Activated CD8-positive, alpha-beta memory T cell treated with anti-CD3 and anti-CD28 coated beads, Interleukin-2, amount 50 U/mL, for 24 hours (primary cell): ENCODE data around the gene MED12L.
A peak's percentile ranks its signal among the peaks of the same experiment; 100 is the strongest.
"Not testable (repeated sequence)": the region's sequence is repeated elsewhere in the genome, so short reads cannot be mapped to it uniquely, and the experiment has no call there.

Experiments used
- DNase-seq: peaks from one replicate; pipeline ENCODE4 v3.0.0-alpha.2; 2020; ENCODE audit errors: extremely low read depth

MED12L gene

GRCh38 chr3:151236736-151237135, 151.3 kb downstream of the MED12L start:
- DNase-seq, result no peak

DNA sequence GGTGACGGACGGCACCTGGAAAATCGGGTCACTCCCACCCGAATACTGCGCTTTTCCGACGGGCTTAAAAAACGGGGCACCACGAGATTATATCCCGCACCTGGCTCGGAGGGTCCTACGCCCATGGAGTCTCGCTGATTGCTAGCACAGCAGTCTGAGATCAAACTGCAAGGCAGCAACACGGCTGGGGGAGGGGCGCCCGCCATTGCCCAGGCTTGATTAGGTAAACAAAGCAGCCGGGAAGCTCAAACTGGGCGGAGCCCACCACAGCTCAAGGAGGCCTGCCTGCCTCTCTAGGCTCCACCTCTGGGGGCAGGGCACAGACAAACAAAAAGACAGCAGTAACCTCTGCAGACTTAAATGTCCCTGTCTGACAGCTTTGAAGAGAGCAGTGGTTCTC, 156.5 kb downstream of the MED12L start:
- DNase-seq, result not testable (repeated sequence)

DNA sequence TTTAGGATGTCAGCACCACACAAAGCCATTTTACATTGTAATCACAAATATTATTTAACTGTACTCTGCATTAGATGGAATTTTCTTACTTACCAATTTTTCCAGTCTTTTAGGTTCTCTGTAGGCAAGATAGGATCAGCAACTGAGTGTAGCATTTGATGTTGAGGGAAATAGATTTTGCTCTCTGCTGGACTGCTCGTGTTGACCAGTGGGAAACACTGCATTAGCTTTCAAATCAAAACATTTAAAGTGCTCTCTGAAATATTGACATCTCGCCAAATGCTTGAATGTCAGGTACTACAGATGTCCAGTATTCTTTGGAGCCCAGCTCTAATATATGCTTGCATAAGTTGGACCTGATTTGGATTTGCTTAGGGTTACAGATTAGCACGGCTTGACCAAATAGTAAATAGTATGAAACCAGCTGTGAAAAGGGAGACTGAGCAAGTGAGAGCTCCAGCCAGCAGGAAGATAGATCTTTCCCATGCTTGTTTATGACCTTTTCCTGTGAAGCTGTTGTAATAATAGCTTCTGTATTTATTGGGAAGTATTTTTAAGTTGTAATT, 163.4 kb downstream of the MED12L start:
- no peak for DNase-seq

DNA sequence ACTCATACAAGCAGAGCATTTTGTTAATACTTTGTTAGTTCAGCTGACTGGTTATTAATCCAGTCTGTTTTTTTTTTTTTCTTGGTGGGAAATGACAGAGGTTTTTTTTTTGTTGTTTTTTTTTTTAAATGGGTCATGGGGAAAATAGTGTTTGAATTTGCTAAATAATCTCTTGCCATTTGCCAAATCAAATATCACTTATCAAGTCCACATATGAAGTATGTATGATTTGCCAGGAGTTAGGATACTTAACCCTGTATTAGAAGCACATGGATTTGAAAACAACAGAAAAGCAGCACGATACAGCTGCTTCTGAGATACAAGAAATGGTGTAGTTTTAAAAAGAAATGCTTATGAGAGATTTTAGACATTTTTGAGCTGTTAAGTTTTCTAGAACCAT, 171.3 kb downstream of the MED12L start:
- no peak for DNase-seq

DNA sequence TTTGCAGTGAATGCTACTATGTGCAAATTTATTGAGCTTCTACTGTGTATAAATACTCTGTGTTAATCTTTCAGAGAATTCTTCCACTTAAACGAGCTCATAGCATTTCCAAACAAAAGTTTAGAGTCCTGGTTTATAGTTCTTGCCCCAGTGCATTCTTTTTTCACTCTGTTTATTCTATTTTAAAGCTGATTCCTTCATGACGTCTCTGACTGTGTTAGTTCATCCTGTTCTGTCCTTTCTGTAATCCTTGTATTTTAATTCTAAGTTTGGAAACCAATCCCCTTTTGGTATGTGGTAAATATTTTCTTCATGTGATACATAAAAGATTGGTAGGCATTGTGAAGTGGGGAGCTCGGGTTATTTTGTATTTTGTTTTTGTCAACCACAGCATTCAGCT, 174.2 kb downstream of the MED12L start:
- DNase-seq, result no peak

- DNase-seq, result no peak
Measured at GRCh38 chr3:151262871-151263525, 177.5 kb downstream of the MED12L start.

DNA sequence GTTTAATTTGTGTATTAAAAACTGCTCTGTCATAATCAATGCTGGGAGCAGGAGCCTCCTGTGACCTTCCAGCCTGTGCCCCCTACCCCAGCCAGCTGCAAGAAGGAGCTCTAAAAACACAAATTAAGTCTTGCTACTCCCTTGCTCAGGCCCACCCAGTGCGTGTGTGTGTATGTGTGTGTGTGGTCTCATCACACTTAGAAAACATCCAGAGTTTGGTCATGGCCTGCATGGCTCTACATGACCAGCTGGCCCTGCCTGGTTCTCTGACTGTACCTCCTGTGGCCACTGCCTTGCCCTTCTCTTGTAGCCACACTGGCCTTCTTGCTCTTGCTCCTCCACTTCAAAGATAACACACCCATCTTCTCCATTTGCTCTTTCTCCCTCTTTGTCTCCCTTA, 179.1 kb downstream of the MED12L start:
- no peak for DNase-seq

DNA sequence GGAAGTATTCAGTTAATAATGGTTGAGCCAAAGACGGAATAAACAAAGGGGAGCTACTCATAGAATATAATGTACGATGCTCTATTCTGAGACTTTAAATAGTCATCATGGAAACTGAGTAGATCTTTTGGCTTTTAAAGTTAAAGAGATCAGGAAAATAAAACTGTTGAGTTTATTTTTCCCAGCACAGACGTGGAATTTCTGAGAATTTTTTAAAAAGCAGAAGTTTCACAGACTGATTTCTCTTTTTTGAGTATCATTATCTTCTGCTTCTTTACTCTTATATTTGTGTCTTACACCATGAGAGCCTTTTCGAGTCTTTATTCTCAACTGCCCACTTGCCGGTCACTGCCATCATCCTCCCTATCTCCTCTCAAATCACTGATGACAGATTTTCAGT, 179.7 kb downstream of the MED12L start:
- DNase-seq, result no peak

DNA sequence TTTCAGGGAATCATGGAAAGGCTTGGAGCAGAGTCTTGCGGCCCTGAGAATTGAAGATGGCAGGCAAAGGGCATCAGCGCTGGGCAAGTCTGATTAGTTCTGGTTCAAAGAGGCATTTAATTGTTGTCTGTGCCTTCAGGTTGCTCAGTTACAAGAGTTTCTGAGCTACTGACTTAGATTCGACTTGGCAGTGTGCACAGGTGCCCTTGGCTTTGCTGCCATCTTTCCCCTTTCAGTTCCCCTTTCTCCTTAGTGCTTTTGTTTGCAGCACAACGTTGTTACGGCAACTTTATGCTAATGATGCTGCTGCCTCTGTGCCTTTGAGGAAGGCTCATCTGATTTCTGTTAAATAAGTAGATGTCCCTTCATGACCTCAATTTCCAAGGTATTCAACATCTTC, 180.4 kb downstream of the MED12L start:
- no peak for DNase-seq

- DNase-seq, result no peak
Measured at GRCh38 chr3:151267066-151267465, 181.6 kb downstream of the MED12L start.

DNA sequence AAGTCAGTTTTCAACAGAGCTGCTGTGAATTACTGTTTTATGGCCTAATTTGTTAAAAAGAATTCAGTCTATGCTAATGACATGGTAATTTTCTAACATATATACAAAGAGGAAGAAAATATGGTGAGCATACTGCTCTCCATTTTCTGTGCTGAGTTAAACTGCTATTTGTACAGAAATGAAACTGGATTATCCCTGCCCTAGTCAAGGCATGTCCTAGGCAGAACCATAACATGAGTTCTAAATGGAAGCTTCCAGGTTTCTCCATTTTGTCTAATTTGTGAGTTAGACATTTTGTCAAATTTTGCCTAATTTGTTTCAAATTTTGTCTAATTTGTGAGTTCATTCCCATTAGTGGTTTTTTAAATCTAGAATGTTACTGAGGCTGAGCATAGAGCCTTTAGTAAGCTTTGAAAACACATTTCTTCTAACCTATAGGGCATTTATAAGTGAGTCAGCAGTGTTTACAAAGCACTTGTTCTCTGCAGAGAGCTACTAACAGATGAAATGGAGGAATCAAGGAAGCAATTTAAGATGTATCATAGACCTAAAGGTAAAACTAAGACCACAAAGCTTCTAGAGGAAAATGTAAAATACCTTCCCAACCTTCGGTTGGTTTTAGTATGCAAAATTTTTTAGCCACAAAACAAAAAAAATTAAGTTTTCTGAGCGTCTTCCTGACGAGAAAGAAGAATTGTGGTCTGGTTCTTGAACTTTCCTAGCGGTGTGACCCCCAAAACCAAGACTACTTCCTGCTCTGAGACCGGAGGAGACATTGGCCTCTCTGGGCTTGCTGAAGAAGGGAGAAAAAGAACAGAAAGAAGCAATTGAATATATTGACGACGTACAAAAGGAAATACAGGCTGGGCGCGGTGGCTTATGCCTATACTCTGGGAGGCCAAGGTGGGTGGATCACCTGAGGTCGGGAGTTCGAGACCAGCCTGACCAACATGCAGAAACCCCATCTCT, 183.1 kb downstream of the MED12L start:
- DNase-seq, result peak; percentile 7

DNA sequence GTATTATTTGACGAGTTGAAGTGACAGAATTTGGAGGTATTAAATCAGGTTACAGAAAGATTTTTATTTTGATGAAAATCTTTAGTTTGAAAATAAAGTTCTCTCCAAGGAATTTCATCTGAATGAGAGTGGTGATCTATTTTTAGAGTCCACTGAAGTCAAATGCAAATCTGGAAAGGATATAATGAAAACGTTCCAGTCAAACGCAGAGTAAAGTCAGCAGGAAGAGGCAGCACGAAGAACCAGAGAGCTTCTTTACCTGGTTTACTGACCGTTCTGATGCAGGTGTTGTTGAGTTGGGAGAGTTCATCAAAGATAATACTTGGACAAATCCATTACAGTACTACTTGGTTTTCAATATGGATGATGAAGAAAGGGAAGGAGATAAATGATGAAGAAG, 184.2 kb downstream of the MED12L start:
- no peak for DNase-seq

DNA sequence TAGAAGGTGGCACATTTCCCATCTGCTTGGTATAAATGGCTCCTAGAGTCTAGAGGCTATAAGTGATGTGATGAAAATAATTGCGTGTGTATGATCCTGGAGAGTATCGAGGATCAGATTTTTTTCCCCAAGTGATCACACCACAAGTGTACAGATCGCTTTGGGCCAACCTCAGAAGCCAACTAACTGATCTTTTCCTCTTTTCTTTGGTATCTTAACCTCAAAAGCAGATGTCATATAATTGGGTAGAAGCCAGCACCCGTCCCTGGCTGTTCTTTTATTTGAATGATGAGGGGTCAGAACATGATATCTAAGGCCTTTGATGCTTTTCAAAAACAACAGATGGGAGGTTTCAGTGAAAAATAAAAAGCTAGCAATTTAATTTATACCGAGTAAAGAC, 189.6 kb downstream of the MED12L start:
- DNase-seq, result no peak

- no peak for DNase-seq
Measured at GRCh38 chr3:151276038-151276686, 190.7 kb downstream of the MED12L start.

GRCh38 chr3:151276687-151277042, 191.2 kb downstream of the MED12L start:
- DNase-seq, result no peak

GRCh38 chr3:151278230-151278629, 192.8 kb downstream of the MED12L start, which contains the start of gene P2RY14:
TSS of gene P2RY14 (minus strand) at chr3:151278542. CDS start at chr3:151214316, 64,226 bp downstream.
- no peak for DNase-seq

GRCh38 chr3:151281671-151282324, 196.3 kb downstream of the MED12L start:
- DNase-seq, result no peak

DNA sequence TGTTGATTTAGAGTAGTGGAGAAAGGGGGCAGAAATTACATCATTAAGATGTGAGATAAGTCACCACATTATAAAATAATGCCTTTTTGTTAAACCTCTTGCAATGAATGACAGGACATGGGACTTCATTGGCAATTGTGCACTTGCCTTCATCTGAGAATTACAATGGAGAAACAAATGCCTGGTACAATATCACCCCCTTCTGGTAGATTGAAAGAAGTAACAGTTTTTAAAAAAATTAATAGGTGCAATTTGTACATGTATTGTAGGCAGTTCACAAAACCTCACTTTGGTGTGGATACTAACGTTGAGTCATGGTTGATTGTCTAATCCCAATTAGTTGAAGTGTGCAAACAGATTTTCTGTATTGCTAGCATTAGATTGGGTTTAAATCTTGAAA, 197.5 kb downstream of the MED12L start:
- DNase-seq, result no peak

DNA sequence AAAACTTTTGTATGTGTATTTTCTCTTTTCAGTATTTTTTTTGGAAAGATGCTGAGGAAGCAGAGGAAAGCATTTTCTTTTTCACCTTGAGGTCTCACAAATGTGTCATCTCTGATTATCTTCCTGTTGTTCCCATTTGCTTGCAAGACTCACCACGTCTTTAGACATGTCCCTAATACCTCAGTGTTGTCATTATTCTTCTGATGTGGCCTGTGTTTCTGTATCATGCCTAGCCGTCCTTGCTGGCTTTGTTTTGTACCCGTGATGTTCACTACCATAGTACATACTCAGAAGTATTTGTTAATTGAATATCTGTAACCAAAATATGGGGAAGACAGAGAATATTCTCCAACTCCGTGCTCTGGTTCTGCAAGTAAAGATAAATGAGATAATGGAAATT, 197.9 kb downstream of the MED12L start:
- no peak for DNase-seq

DNA sequence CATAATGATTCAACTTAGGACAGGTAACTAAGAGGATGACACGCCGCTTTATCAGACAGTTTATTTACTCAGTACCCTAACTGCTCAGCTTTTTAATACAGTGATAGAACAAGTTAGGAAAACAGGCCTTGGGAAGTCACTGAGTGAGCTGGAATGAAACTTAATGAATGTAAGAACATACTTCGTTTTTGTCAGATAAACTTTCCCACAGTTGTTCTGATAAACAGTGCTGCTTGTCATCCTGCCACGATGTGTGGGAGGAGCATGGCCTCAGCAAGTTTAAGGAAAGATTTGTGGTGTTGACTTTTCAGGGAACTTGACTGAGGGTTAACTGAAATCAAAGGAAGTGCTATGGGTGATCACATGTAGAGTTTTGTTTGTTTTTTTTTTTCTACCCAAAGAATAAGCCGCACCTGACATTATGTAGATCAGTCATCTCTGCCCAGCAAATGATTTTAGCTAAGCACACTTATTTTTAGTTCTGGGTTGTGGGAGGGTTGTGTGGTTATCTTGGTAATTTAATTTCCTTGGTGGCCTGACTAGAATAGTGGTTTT, 198.5 kb downstream of the MED12L start:
- DNase-seq, result no peak

GRCh38 chr3:151285940-151286339, 200.5 kb downstream of the MED12L start:
- DNase-seq, result no peak
